Measurements from ENCODE around the gene WDR59.

WDR59 gene

GRCh38 chr16:74898659-74899058 is 86.3 kb downstream of the WDR59 start:
- no peaks in the 10 kb centered on the region for H3K27me3 ChIP-seq
- H3K9me3 ChIP-seq: no peaks in the 10 kb centered on the region
- no peak overlapping the region for H3K27ac ChIP-seq
- no peaks in the 10 kb centered on the region for H3K4me1 ChIP-seq (ENCODE audit: control insufficient read depth in 1 of 2, insufficient read depth in 1 of 2, low read depth in 1 of 2, low read length in 1 of 2)
- no peak for TF ChIP-seq CTCF (IDR thresholded peaks at IDR 0.05)
- H3K36me3 ChIP-seq: peaks cover 23% of the 10 kb centered on the region
- H3K4me3 ChIP-seq (ENCODE audit: low read depth in 1 of 2, low read length in 1 of 2): no peak overlapping the region

DNA sequence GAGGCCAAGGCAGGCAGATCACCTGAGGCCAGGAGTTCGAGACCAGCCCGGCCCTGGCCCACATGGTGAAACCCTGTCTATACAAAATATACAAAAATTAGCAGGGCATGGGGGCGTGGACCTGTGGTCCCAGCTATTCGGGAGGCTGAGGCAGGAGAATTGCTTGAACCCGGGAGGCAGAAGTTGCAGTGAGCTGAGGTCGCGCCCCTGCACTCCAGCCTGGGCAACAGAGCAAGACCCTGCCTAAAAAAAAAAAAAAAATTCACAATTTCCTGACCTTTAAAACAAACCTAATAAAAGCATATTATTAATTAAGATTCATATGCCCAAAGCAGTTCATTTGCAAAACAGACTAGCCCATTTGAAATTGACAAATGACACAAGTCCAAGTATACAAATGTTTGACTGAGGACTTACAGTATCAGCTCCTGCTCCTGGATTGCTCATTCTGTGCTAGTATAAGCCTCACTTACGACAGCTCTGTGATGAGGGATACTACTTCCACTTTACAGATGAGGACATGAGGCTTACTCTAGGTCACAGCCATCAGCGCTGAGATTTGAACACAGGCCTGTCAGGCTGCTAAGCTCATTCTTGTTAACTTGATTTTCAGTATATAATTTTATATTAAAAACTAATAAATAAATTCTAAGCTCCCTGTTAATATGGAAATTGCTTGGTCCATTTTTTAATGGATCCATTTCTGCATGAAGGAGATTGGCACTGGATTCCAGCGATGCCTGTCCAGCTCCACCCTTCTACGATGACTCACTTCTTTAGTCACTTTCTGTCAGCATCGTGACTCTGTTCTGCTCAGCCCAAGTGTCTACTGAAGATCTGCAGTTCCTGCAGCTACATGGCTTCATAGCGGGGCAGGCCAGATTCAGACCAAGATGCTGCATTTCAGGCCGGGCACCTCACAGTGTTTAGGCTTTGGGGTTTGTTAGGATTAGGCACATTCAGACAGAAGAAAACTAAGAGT is 88.2 kb downstream of the WDR59 start:
- H3K27ac ChIP-seq: no peak overlapping the region
- H3K36me3 ChIP-seq: peaks cover 42% of the 10 kb centered on the region
- H3K4me3 ChIP-seq (ENCODE audit: low read depth in 1 of 2, low read length in 1 of 2): no peak overlapping the region
- H3K9me3 ChIP-seq: no peaks in the 10 kb centered on the region
- no peak for TF ChIP-seq CTCF (IDR thresholded peaks at IDR 0.05)
- H3K4me1 ChIP-seq (ENCODE audit: control insufficient read depth in 1 of 2, insufficient read depth in 1 of 2, low read depth in 1 of 2, low read length in 1 of 2): no peaks in the 10 kb centered on the region
- H3K27me3 ChIP-seq: no peaks in the 10 kb centered on the region

DNA sequence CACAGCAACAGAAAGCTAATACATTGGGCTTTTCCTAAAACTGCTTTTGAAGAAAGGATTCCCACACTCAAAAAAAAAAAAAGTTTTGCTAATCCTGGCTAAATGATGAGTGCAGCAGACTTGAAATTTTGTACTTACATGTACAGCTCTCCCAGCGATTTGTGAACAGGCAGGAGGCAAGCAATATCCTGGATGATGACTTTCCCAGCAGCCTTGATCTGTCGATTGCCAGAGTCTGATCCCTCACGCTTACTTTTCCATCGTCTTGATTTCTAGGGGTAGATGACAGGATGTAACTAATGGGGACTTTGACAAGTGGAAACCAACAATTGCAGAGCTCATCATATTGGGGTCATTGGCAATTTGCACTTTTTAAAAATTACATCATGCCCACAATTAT is 91.4 kb downstream of the WDR59 start:
- H3K36me3 ChIP-seq: peaks cover 46% of the 10 kb centered on the region
- H3K4me1 ChIP-seq (ENCODE audit: control insufficient read depth in 1 of 2, insufficient read depth in 1 of 2, low read depth in 1 of 2, low read length in 1 of 2): no peaks in the 10 kb centered on the region
- H3K27me3 ChIP-seq: no peaks in the 10 kb centered on the region
- no peak overlapping the region for H3K4me3 ChIP-seq (ENCODE audit: low read depth in 1 of 2, low read length in 1 of 2)
- H3K27ac ChIP-seq: no peak overlapping the region
- H3K9me3 ChIP-seq: no peaks in the 10 kb centered on the region
- TF ChIP-seq CTCF (IDR thresholded peaks at IDR 0.05): no peak

GRCh38 chr16:74892574-74893461 is 92.1 kb downstream of the WDR59 start:
- Histone ChIP-seq H3K27ac (no peak overlapping the region), H3K9me3 (no peaks in the 10 kb centered on the region), H3K27me3 (no peaks in the 10 kb centered on the region), H3K4me3 (ENCODE audit: low read depth in 1 of 2, low read length in 1 of 2) (no peak overlapping the region), H3K36me3 (peaks cover 52% of the 10 kb centered on the region), H3K4me1 (ENCODE audit: control insufficient read depth in 1 of 2, insufficient read depth in 1 of 2, low read depth in 1 of 2, low read length in 1 of 2) (no peaks in the 10 kb centered on the region)
- TF ChIP-seq CTCF (IDR thresholded peaks at IDR 0.05): no peak

- Histone ChIP-seq H3K9me3 (no peaks in the 10 kb centered on the region), H3K27me3 (no peaks in the 10 kb centered on the region), H3K4me3 (ENCODE audit: low read depth in 1 of 2, low read length in 1 of 2) (no peak overlapping the region), H3K4me1 (ENCODE audit: control insufficient read depth in 1 of 2, insufficient read depth in 1 of 2, low read depth in 1 of 2, low read length in 1 of 2) (no peaks in the 10 kb centered on the region), H3K36me3 (peaks cover 75% of the 10 kb centered on the region), H3K27ac (no peak overlapping the region)
- no peak for TF ChIP-seq CTCF (IDR thresholded peaks at IDR 0.05)
Measured at GRCh38 chr16:74888888-74889287, 96.0 kb downstream of the WDR59 start.

Data from neutrophil (primary cell).